Measurements from ENCODE around the gene ACBD3.

The ACBD3 gene

DNA sequence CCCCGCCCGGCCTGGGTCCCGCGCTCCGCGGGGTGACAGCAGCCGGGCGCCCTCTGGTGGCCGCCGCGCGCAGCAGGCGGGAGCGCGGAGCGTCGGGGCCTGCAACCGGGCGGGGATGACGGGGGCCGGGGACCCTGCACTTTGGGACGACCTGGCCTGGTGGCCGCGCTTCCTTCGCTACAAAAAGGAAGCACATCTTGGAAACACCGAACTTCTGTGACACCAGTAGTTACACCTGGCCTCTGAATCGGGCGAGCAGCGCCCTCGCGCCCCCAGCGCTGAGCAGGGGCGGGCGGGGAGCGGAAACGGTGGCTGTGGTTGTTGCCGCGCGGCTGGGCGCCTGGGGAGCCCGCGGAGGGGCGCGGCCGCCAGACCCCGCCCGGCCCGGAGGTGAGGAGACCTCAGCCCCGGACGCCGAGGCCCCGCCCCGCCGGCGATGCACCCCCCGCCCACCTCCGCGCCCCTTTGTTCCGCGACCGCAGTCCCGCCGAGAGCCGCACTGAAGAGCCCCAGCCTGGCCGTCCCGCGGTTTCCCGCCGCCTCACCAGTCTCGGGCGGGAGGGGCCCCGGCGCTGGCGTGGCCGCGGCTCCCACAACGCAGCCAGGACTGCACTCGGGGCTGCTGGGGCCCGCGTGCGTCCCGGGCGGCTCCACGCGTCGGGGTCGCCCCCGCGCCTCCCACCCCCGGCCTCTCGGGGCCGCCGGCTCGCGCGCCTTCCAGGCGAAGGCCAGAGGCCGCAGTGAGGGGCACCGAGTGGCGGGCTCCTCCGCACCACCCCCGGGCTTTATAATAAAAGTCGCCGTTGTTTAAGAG is 64.7 kb downstream of the ACBD3 start:
- Histone ChIP-seq H3K79me2 (ENCODE audit: low read length) (no peaks in the 10 kb centered on the region), H3K9ac (ENCODE audit: low read length) (peak overlapping the region; percentile 97), H3K9me3 (replicated peaks; ENCODE audit: insufficient read depth, low read length) (no peaks in the 10 kb centered on the region), H3K27me3 (replicated peaks; ENCODE audit: insufficient read depth, low read length) (no peaks in the 10 kb centered on the region), H3K4me1 (ENCODE audit: low read length) (peaks cover 41% of the 10 kb centered on the region), H4K20me1 (ENCODE audit: insufficient read depth, low read length) (no peaks in the 10 kb centered on the region), H3F3A (ENCODE audit: insufficient read depth, low read length) (peaks cover 33% of the 10 kb centered on the region), H3K4me2 (ENCODE audit: low read depth, low read length) (peak overlapping the region; percentile 96), H3K27ac (ENCODE audit: low read length) (peak overlapping the region; percentile 96), H2AFZ (ENCODE audit: low read length) (peak overlapping the region; percentile 62), H3K4me3 (ENCODE audit: low read length) (peak overlapping the region; percentile 84), H3K36me3 (replicated peaks; ENCODE audit: insufficient read depth, low read length) (no peaks in the 10 kb centered on the region), H3K9me2 (replicated peaks; ENCODE audit: insufficient read depth, low read length) (no peaks in the 10 kb centered on the region)
- DNase-seq, result peak; percentile 94
- no peak for TF ChIP-seq EZH2 (optimal IDR thresholded peaks at IDR 0.05; ENCODE audit: low read depth, low read length)
- TF ChIP-seq, protein P1, sequence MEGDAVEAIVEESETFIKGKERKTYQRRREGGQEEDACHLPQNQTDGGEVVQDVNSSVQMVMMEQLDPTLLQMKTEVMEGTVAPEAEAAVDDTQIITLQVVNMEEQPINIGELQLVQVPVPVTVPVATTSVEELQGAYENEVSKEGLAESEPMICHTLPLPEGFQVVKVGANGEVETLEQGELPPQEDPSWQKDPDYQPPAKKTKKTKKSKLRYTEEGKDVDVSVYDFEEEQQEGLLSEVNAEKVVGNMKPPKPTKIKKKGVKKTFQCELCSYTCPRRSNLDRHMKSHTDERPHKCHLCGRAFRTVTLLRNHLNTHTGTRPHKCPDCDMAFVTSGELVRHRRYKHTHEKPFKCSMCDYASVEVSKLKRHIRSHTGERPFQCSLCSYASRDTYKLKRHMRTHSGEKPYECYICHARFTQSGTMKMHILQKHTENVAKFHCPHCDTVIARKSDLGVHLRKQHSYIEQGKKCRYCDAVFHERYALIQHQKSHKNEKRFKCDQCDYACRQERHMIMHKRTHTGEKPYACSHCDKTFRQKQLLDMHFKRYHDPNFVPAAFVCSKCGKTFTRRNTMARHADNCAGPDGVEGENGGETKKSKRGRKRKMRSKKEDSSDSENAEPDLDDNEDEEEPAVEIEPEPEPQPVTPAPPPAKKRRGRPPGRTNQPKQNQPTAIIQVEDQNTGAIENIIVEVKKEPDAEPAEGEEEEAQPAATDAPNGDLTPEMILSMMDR (IDR thresholded peaks at IDR 0.05; ENCODE audit: low read length), result peak; percentile 58
- no peak for TF ChIP-seq EZH2phosphoT487 (IDR thresholded peaks at IDR 0.05; ENCODE audit: low read length)

DNA sequence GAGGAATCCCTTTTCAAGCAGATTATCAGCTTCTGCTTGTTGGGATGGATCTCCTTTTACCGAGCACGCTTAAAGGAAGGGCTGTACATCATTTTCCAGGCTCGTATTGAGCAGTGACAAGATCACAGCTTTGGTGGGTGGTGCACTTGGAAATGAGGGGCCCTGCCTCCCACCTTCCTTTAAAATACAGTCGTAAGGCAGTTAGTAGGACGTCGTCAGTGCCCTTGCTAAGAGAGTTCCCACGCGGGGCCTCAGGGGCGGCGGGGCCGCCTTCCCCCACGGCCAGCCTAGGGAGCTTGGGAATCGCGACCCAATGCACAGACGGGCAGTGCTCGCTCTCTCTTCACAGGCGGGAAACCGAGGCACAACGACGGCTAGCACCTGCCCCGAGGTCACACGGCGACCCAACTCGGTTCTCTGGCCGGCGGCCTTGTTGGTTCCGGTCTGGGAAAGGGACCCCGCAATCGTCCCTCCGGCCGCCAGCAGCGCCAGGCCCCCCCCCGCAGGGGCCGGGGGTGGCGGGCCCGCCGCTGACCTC is 65.4 kb downstream of the ACBD3 start:
- DNase-seq, result no peak
- Histone ChIP-seq H3K4me1 (ENCODE audit: low read length) (peaks cover 38% of the 10 kb centered on the region), H3K27ac (ENCODE audit: low read length) (peak overlapping the region; percentile 96; the same call in 1 of the 2 replicates), H3K9me2 (replicated peaks; ENCODE audit: insufficient read depth, low read length) (no peaks in the 10 kb centered on the region), H3K79me2 (ENCODE audit: low read length) (no peaks in the 10 kb centered on the region), H3K4me2 (ENCODE audit: low read depth, low read length) (peak overlapping the region; percentile 96), H2AFZ (ENCODE audit: low read length) (peak overlapping the region; percentile 81), H3F3A (ENCODE audit: insufficient read depth, low read length) (peaks cover 31% of the 10 kb centered on the region), H3K4me3 (ENCODE audit: low read length) (peak overlapping the region; percentile 84), H3K27me3 (replicated peaks; ENCODE audit: insufficient read depth, low read length) (no peaks in the 10 kb centered on the region), H3K36me3 (replicated peaks; ENCODE audit: insufficient read depth, low read length) (no peaks in the 10 kb centered on the region), H3K9me3 (replicated peaks; ENCODE audit: insufficient read depth, low read length) (no peaks in the 10 kb centered on the region), H4K20me1 (ENCODE audit: insufficient read depth, low read length) (no peaks in the 10 kb centered on the region), H3K9ac (ENCODE audit: low read length) (peak overlapping the region; percentile 36; the same call in 1 of the 2 replicates)
- TF ChIP-seq, protein P1 (IDR thresholded peaks at IDR 0.05; ENCODE audit: low read length), result no peak
- TF ChIP-seq EZH2 (optimal IDR thresholded peaks at IDR 0.05; ENCODE audit: low read depth, low read length) (no peak), EZH2phosphoT487 (IDR thresholded peaks at IDR 0.05; ENCODE audit: low read length) (no peak)

DNA sequence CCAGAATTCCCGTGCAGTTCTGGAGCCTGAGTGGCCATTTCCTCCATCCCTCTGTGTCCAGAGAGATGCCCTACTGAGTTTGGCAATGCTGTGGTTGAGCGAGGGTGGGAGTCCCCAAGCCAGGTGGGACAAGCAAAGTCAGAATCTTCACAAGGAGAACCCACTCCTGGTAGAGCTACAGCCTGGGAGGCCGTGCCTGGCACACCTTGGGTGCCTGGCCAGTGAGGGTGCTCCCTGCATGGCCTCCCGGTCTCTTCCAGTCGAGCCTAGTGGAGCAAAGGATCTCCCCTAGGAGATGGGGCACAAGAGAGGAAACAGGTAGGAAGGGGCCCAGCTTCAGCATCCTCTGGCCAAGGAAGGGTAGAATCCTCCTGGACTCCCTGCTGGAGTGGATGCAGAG is 66.1 kb downstream of the ACBD3 start:
- no peak overlapping the region for H2AFZ ChIP-seq (ENCODE audit: low read length)
- no peak overlapping the region for H3K9ac ChIP-seq (ENCODE audit: low read length)
- no peak overlapping the region for H3K4me3 ChIP-seq (ENCODE audit: low read length)
- no peaks in the 10 kb centered on the region for H3K9me2 ChIP-seq (replicated peaks; ENCODE audit: insufficient read depth, low read length)
- no peak overlapping the region for H3K27ac ChIP-seq (ENCODE audit: low read length)
- H3F3A ChIP-seq (ENCODE audit: insufficient read depth, low read length), result peaks cover 25% of the 10 kb centered on the region
- no peak for TF ChIP-seq EZH2 (optimal IDR thresholded peaks at IDR 0.05; ENCODE audit: low read depth, low read length)
- TF ChIP-seq, protein P1 (IDR thresholded peaks at IDR 0.05; ENCODE audit: low read length), result no peak
- no peak for TF ChIP-seq EZH2phosphoT487 (IDR thresholded peaks at IDR 0.05; ENCODE audit: low read length)
- DNase-seq, result peak; percentile 1
- no peaks in the 10 kb centered on the region for H3K36me3 ChIP-seq (replicated peaks; ENCODE audit: insufficient read depth, low read length)
- no peaks in the 10 kb centered on the region for H3K9me3 ChIP-seq (replicated peaks; ENCODE audit: insufficient read depth, low read length)
- no peak overlapping the region for H3K4me2 ChIP-seq (ENCODE audit: low read depth, low read length)
- H3K79me2 ChIP-seq (ENCODE audit: low read length), result no peaks in the 10 kb centered on the region
- H4K20me1 ChIP-seq (ENCODE audit: insufficient read depth, low read length), result no peaks in the 10 kb centered on the region
- no peaks in the 10 kb centered on the region for H3K27me3 ChIP-seq (replicated peaks; ENCODE audit: insufficient read depth, low read length)
- peaks cover 31% of the 10 kb centered on the region for H3K4me1 ChIP-seq (ENCODE audit: low read length)
